ENCODE measurements around the gene HGD.

HGD gene

DNA sequence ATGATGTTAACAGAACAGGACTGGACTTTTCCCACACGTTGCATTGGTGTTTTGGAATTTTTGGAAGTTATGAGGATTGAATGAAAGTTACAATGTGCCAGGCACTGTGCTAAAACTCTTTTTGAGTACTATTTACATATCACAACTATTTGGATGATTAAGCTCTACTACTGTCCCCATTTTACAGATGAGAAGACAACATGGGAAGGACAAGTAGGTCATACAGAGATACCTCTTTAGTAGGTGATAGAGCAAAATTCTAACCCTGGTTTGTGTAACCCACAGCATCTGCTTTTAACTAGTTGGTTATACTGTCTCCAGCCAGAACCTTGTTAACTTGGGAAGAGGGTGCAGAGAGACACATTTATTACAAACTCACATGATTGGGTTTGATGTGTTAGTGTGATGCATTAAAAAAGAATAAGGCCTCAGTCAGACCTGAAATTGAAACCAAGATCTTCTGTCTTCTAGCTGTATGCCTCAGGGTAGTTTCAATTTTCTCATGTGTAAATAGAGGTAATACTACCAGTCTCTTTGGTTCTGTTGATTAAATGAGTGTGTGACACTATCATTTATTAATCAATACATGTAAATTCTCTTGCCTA lies 84.5 kb downstream of the HGD start:
- no peak for DNase-seq (ENCODE audit: low read depth, low spot score)
- TF ChIP-seq CTCF (IDR thresholded peaks at IDR 0.05; ENCODE audit: low read depth, low read length) = no peak
- peak overlapping the region; percentile 90 for H3K4me3 ChIP-seq (ENCODE audit: low read depth, low read length)
- in situ Hi-C loops (cut with HindIII; ENCODE audit: low sequenced_read_pairs) = no loop called here

DNA sequence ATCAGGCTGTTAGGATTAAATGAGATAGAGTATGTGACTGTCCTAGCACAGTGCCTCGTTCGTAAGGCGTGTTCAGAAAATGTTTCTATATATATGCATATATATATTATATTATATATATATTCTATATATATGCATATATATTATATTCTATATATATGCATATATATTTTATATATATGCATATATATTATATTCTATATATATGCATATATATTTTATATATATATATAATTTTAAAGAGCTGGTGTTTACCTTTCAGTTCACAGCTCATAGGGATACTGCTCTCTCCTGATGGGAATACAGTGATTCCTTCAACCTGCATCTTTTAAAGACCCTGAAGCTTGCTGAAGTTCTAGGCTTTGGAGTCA lies 85.2 kb downstream of the HGD start:
- no peak for TF ChIP-seq CTCF (IDR thresholded peaks at IDR 0.05; ENCODE audit: low read depth, low read length)
- in situ Hi-C loops (cut with HindIII; ENCODE audit: low sequenced_read_pairs) = no loop called here
- H3K4me3 ChIP-seq (ENCODE audit: low read depth, low read length) = peak overlapping the region; percentile 90
- no peak for DNase-seq (ENCODE audit: low read depth, low spot score)

DNA sequence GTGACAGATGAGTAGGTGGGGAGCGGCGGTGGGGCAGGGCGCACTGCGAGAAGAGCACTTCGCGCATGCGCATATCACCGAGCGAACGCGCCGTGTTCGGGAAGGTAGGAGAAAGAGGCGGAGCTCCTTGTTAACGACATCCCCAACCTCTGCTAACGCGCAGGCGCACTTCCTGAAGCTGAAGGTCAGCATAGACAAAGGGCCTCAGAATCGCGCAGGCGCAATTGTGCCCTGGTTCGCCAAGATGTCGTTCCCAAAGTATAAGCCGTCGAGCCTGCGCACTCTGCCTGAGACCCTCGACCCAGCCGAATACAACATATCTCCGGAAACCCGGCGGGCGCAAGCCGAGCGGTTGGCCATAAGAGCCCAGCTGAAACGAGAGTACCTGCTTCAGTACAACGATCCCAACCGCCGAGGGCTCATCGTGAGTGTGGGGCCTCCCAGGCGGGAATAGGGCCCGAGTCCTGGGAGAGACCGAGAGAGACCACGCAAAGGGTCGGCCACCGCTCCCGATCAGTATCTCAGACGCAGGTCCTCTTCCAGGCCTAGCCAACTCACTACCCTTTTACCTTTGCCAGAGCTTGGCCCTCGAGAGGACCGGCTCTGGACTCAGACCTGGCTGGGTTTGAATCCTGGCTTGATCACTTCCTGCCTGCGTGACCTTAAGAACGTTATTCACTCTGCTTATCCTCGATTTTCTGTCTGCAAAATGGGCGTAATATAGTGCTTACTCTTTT lies 85.8 kb downstream of the HGD start, which contains the start of gene NDUFB4:
Gene NDUFB4, plus strand, starts transcription at position 221 of the 737 bp plus-strand sequence. Its CDS starts 24 bp downstream, at position 245.
- in situ Hi-C loops (cut with HindIII; ENCODE audit: low sequenced_read_pairs) = no loop called here
- peak within 1 kb of the TSS; percentile 90 for H3K4me3 ChIP-seq (ENCODE audit: low read depth, low read length)
- DNase-seq (ENCODE audit: low read depth, low spot score) = peak; percentile 97
- no peak for TF ChIP-seq CTCF (IDR thresholded peaks at IDR 0.05; ENCODE audit: low read depth, low read length)

DNA sequence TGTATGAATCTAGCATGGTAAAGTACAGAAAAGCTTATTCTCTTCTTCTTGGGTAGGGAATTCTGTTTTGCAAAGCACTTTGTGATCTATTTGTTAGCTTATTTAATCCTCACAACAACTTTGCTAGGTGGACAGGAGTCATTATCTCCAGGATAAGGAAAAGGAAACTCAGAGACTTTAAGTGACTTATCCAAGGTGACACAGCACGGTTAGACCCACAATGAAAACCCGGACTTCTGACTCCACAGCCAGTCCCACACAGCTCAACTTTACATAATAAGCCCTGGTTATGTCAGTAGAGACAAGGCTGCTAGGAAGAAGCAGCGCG lies 86.3 kb downstream of the HGD start:
- peak overlapping the region; percentile 90 for H3K4me3 ChIP-seq (ENCODE audit: low read depth, low read length)
- in situ Hi-C loops (cut with HindIII; ENCODE audit: low sequenced_read_pairs) = no loop called here
- no peak for DNase-seq (ENCODE audit: low read depth, low spot score)
- TF ChIP-seq CTCF (IDR thresholded peaks at IDR 0.05; ENCODE audit: low read depth, low read length) = no peak

GRCh38 chr3:120587332-120587975 lies 94.6 kb downstream of the HGD start:
- no peak for DNase-seq (ENCODE audit: low read depth, low spot score)
- TF ChIP-seq CTCF (IDR thresholded peaks at IDR 0.05; ENCODE audit: low read depth, low read length) = no peak
- in situ Hi-C loops (cut with HindIII; ENCODE audit: low sequenced_read_pairs) = no loop called here
- no peak overlapping the region for H3K4me3 ChIP-seq (ENCODE audit: low read depth, low read length)

All from astrocyte of the spinal cord (primary cell).